HFFc6 (cell line): Measurements from ENCODE around the gene RETREG1. TPM values are rescaled to one million over a fixed set of nuclear protein-coding genes. Genes with fewer than 3 reads are reported as not detected.

Experiments used
- DNase-seq: peaks from one replicate; pipeline ENCODE4 v3.0.0-alpha.2; 2018
- H3K27ac Mint-ChIP-seq: 2 replicates; pipeline ENCODE4 v1.8.0; 2020; ENCODE audit warnings: mild to moderate bottlenecking, mixed read lengths
- H3K27me3 Mint-ChIP-seq: 2 replicates; pipeline ENCODE4 v1.8.0; 2021; ENCODE audit warnings: mild to moderate bottlenecking, moderate library complexity, mixed read lengths; ENCODE audit not compliant: insufficient read depth
- H3K36me3 Mint-ChIP-seq: 2 replicates; pipeline ENCODE4 v1.8.0; 2021; ENCODE audit warnings: low read depth, mixed read lengths
- H3K4me1 Mint-ChIP-seq: 2 replicates; pipeline ENCODE4 v1.8.0; 2020; ENCODE audit warnings: low read depth, mixed read lengths
- H3K4me3 Mint-ChIP-seq: 2 replicates; pipeline ENCODE4 v1.8.0; 2020; ENCODE audit warnings: mild to moderate bottlenecking, moderate library complexity, mixed read lengths
- H3K9me3 Mint-ChIP-seq: 2 replicates; pipeline ENCODE4 v1.8.0; 2020; ENCODE audit warnings: mild to moderate bottlenecking, mixed read lengths
- total RNA-seq, 6 experiments: library from RNA; stranded (reverse); fragmentation: NEBNext Ultra II Directional; extraction: Animal tissue kit (Norgen Biotek cat#: 25700); gene quantifications; 2 replicates in 1 of 6; 3 replicates in 5 of 6; pipeline ENCODE4 v1.2.3, GENCODE V29; 2021
- TF ChIP-seq, protein P1 (sequence below): fragments of 200-600 bp; sonication (generic); IDR thresholded peaks from 2 replicates; pipeline ENCODE4 v1.5.0; 2021; ENCODE audit warnings: antibody characterized with exemption, mild to moderate bottlenecking

The RETREG1 gene
- total RNA-seq, 6 experiments from 2014 or later, result 0.09 to 0.14 TPM; not detected in 4

DNA sequence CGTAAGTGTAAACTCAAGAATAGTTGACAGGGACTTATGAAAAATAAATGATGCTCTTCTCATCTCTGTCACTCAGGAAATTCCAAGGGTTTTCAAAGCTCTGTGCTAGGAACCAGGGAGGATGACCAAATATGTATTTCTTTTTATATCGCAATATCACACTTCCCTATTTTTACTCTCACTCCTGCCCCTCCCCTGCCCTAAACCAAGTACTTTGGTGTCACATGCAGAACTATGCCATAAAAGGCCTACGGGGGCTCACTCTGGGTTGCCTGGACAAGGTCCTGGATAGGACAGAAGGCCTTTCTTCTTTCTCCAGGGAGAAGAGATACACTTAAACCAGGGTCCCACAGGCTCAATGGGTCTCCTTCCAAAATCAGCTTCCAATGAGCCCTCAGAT is 8.3 kb upstream of the RETREG1 start:
- Mint-ChIP-seq H3K36me3 (no peaks in the 10 kb centered on the region), H3K9me3 (no peaks in the 10 kb centered on the region), H3K27ac (no peak overlapping the region), H3K4me1 (no peaks in the 10 kb centered on the region), H3K27me3 (peaks cover 53% of the 10 kb centered on the region), H3K4me3 (no peak overlapping the region)
- DNase-seq, result no peak
- TF ChIP-seq, protein P1, sequence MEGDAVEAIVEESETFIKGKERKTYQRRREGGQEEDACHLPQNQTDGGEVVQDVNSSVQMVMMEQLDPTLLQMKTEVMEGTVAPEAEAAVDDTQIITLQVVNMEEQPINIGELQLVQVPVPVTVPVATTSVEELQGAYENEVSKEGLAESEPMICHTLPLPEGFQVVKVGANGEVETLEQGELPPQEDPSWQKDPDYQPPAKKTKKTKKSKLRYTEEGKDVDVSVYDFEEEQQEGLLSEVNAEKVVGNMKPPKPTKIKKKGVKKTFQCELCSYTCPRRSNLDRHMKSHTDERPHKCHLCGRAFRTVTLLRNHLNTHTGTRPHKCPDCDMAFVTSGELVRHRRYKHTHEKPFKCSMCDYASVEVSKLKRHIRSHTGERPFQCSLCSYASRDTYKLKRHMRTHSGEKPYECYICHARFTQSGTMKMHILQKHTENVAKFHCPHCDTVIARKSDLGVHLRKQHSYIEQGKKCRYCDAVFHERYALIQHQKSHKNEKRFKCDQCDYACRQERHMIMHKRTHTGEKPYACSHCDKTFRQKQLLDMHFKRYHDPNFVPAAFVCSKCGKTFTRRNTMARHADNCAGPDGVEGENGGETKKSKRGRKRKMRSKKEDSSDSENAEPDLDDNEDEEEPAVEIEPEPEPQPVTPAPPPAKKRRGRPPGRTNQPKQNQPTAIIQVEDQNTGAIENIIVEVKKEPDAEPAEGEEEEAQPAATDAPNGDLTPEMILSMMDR, result no peak

DNA sequence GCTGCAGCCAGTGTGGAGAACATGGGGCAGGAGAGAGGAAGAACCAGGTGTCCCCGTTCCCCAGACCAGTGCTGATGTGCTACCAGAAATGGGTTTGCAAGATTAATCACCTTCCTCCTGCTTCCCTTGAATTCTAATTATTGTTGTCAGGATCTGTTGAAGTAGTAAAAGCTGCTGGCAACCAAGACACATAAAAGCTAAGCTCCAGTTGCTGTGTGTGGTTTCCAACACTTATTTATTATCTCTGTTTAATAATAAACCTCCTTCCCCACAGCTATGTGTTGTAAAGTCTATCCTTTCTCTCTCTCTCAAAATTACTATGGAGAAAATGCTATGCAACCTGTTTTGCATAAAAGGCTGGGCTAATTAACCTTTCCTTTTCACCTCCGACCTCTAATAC is 2.3 kb upstream of the RETREG1 start:
- Mint-ChIP-seq H3K27me3 (peaks cover 20% of the 10 kb centered on the region), H3K4me3 (no peak overlapping the region), H3K27ac (no peak overlapping the region), H3K9me3 (no peaks in the 10 kb centered on the region), H3K4me1 (no peaks in the 10 kb centered on the region), H3K36me3 (no peaks in the 10 kb centered on the region)
- TF ChIP-seq, protein P1, result no peak
- no peak for DNase-seq

DNA sequence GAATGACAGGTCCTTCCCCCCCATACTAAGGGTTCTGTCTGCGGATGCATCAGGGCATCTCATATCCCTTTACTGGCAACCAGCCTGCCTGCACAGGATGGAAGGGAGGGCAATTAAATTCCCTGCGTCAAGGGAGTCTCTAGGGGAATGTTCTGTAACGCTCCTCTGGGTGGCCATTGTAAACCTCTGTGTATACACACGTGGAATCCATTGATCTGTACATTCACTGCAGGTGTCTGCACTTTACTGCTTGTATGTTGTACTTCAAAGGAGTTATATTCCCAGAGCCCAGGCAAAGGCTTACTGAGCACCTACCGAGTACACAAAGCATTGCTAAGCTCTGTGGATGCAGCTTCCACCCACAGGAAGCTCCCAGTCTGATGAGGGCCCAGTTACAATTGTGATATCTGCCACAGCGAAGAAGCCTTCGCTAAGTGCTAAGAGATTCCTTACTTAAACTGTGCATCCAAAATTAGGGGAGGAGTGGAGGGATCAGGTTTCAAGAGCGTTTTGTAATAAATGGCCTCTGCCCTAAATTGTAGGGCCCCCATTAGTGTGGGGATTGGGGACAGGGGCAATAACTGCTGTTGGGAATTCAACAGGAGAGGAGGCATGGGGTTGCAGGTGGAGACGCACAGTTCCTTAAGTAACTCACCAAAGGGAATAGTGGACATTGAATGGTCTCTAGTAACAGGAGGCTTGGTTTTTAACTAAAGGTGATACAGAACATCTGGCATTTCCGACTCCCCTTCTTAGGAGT is 1.5 kb upstream of the RETREG1 start:
- Mint-ChIP-seq H3K4me3 (no peak overlapping the region), H3K4me1 (no peaks in the 10 kb centered on the region), H3K27me3 (peaks cover 18% of the 10 kb centered on the region), H3K27ac (no peak overlapping the region), H3K9me3 (no peaks in the 10 kb centered on the region), H3K36me3 (no peaks in the 10 kb centered on the region)
- TF ChIP-seq, protein P1, result no peak
- no peak for DNase-seq

DNA sequence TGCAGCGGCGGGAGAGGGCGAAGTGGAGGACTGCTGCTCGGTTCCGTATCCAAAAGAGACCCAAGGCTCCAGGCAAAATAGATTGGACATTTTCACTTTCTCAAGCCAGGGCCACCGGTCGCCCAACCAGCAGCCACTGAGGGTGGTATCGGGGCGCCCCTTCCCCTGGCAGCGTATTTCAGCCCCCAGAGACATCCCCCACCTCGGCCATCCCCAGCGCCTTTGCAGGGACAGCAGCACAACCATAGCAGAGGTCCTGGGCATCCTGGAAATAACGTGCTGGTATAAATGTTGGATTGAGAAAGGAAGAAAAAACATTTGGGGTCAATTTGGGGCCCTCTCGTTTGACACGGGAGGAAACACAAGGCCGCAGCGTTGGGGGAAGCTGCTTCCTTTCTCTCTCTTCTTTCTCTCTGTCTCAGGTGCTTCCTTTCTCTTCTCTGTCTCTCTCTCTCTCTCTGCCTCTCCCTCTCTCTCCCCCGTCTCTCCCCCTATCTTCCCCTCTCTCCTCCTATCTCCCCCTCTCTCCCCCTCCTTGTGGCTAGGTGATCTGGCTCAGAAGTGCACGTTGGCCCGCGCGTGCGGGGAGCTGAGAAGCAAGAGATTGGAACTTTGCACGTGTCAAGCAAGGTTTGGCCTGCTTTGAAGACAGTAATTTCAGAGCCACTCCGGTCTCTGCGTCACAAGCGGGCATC is 624 bp upstream of the RETREG1 start:
- H3K9me3 Mint-ChIP-seq, result no peaks in the 10 kb centered on the region
- H3K4me1 Mint-ChIP-seq, result no peaks in the 10 kb centered on the region
- H3K4me3 Mint-ChIP-seq, result peak overlapping the region; percentile 41
- no peak overlapping the region for H3K27ac Mint-ChIP-seq
- H3K27me3 Mint-ChIP-seq, result peaks cover 11% of the 10 kb centered on the region
- no peak for DNase-seq
- H3K36me3 Mint-ChIP-seq, result no peaks in the 10 kb centered on the region
- TF ChIP-seq, protein P1, result no peak

DNA sequence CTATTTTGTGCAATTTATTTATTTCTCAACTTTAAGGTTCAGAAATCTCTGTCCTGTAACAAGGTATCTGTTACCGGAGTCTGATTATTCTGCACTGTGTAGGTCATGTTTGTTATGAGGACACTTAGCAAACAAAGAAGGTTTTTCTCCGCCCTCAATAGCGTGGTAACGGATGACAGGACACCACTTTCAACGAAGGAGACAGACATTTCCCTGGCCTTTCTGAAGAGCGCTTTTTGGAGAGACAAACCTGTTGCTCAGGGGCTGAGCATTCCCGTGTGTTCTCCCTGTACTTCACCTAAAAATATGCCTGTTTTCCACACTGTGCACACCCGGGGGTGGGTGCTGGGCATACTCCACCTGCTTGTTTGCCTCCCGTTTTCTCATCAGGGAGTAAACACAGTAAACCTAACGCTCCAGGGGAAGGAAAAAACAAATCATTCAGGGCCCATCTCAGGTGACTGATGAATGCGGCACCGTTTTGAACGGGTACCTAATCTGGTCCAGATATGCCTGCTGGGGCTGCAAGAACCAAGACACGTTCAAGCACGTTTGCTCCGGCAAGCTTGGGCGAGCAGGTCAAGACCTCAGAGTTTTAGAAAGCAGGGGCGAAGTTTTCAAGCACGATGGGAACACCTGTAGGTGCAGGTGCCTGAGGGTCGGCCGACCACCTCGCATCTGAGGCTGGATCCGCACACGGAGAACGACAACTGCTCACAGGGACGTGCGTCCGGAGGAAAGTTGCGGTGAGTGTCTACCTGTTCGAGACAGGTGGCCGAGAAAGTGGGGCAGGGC is 859 bp downstream of the RETREG1 start:
- Mint-ChIP-seq H3K4me1 (no peaks in the 10 kb centered on the region), H3K9me3 (no peaks in the 10 kb centered on the region), H3K27me3 (peaks cover 12% of the 10 kb centered on the region), H3K27ac (no peak overlapping the region), H3K4me3 (peak overlapping the region; percentile 71), H3K36me3 (no peaks in the 10 kb centered on the region)
- TF ChIP-seq, protein P1, result no peak
- DNase-seq, result no peak
